Epithelial cell of proximal tubule (primary cell): ENCODE results near the gene MAP3K13. TPM values are rescaled to one million over a fixed set of nuclear protein-coding genes. Genes with fewer than 3 reads are reported as not detected.

Experiments used
- DNase-seq: peaks from one replicate; pipeline ENCODE4 v3.0.0-alpha.2; 2011; ENCODE audit warnings: low read depth
- H3K4me3 ChIP-seq: 2 replicates; pipeline ENCODE4 v1.5.1; 2011; ENCODE audit warnings: low read depth, mild to moderate bottlenecking, low read length
- total RNA-seq: library from RNA; depleted of rRNA; stranded (reverse); fragments of >200 nt; gene quantifications from 2 replicates; pipeline ENCODE4 v1.2.3, GENCODE V29; 2015
- TF ChIP-seq, protein P1 (sequence below): conservative IDR thresholded peaks from 2 replicates; pipeline ENCODE4 v1.5.1; 2012; ENCODE audit warnings: low read depth, mild to moderate bottlenecking, low read length

The MAP3K13 gene
- total RNA-seq, 1 donor from 2014 or later: 14.5 TPM

DNA sequence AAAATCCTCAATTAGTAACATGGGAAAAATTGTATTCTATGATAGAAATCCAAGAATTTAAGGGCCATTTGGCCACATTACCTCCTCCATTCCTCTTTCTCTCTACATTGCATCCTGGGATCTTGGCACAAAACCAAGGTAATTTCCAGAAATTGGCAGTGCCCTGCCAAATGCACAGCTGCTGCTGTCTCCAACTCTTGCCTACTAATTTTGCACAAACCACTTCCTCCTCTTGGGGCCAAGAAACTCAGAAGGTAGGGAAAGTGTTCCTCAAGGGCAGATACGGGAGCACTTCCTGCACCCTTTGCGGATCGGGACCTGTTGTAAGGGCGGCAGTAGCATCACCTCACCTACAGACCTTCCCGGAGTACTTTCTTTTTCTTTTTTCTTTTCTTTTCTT lies 57.8 kb downstream of the MAP3K13 start:
- TF ChIP-seq, protein P1, sequence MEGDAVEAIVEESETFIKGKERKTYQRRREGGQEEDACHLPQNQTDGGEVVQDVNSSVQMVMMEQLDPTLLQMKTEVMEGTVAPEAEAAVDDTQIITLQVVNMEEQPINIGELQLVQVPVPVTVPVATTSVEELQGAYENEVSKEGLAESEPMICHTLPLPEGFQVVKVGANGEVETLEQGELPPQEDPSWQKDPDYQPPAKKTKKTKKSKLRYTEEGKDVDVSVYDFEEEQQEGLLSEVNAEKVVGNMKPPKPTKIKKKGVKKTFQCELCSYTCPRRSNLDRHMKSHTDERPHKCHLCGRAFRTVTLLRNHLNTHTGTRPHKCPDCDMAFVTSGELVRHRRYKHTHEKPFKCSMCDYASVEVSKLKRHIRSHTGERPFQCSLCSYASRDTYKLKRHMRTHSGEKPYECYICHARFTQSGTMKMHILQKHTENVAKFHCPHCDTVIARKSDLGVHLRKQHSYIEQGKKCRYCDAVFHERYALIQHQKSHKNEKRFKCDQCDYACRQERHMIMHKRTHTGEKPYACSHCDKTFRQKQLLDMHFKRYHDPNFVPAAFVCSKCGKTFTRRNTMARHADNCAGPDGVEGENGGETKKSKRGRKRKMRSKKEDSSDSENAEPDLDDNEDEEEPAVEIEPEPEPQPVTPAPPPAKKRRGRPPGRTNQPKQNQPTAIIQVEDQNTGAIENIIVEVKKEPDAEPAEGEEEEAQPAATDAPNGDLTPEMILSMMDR: no peak
- no peak overlapping the region for H3K4me3 ChIP-seq
- DNase-seq: peak; percentile 48

DNA sequence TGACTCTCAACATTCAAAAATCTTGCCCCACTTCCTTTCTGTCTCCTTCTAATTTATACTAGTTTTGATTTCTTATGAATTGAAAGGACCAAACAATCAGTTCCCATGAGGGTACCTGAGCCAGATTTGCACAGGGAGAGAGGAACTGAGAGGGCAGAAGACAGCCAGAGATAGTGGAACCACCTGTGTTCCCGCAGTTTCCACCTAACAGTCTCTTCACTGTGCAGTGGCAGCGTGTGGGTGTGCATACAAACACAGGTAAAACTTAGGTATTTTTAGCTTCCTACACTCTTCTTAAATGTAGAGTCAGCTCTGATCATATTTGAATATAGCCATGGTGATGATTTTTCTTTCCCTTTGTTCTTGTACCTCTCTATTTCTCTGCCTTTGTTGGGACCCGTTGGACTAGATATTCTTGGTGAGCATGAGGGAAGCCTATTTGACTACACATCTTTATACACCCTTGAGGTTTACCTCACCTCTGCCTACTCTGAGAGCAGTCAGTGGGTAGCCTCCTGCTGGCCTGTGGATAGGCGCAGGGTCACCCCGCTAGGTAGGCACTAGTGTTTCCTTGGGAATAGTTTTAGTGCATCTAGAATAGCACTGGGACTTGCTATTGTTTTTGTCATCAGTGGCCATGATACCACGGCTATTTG lies 58.8 kb downstream of the MAP3K13 start:
- DNase-seq: no peak
- no peak overlapping the region for H3K4me3 ChIP-seq
- TF ChIP-seq, protein P1: no peak

- H3K4me3 ChIP-seq: no peak overlapping the region
- DNase-seq: no peak
- TF ChIP-seq, protein P1: no peak
Measured at GRCh38 chr3:185422677-185423076, 59.7 kb downstream of the MAP3K13 start.

DNA sequence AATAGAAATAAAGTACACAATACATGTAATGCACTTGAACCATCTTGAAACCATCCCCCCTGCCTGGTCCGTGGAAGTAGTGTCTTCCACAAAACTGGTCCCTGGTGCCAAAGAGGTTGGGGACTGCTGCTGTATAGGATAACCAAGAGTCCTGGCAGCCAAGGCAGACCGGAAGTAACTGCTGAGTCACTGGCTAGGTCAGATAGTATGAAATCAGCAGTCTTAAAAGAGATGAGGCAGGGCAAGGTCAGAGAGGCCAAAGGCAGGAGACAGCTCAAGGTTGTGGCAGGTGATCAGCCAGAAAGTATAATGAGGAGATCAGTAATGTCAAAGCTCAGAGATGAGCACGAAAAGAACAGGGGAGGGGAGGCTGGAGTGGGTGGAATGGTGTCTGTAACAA lies 60.2 kb downstream of the MAP3K13 start:
- TF ChIP-seq, protein P1: no peak
- H3K4me3 ChIP-seq: no peak overlapping the region
- DNase-seq: no peak

DNA sequence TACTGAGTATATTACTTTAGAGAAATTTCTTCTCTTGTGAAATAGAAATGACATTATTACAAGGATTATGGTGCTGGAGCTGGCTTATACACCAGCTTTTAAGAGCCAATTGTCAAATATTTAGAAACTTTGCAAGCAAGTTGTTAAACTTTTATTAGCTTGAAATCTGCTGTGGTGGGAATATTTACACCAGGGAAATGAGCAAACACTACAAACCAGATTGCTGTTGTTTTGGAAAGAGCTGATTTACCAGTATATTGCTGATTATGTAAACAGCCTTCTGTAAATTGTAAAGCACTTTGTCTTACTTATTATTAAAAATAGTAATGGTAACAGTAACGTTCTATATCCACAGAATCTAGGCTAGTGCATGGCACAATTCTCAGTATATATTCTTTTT lies 61.5 kb downstream of the MAP3K13 start:
- DNase-seq: no peak
- TF ChIP-seq, protein P1: no peak
- no peak overlapping the region for H3K4me3 ChIP-seq

GRCh38 chr3:185430375-185430774 lies 67.4 kb downstream of the MAP3K13 start:
- DNase-seq: no peak
- TF ChIP-seq, protein P1: no peak
- no peak overlapping the region for H3K4me3 ChIP-seq
